D341Med (cell line): ENCODE results near the gene MTUS2.
"Not testable (repeated sequence)": the region's sequence is repeated elsewhere in the genome, so short reads cannot be mapped to it uniquely, and the experiment has no call there.

Source experiments
- DNase-seq: peaks from one replicate; pipeline ENCODE4 v3.0.0; 2012; ENCODE audit warnings: low spot score

The MTUS2 gene

DNA sequence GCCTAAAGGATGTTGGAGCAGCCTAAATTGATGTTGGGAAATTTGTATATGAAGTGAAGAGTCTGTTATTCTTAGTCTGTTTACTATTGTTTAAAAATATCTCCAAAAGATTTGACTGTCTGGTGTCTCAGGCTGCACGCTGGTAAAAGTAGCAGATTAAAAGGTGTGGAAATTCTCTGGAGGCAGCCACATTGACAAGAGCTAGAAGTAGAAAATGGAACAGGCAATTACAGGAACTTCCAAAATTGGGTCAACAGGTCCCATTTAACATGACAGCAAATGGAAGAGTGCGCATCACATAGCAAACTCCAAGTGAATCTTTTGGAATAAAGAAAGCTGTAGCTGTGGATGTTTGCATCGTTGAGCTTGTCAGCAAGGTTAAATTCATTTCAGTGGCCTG, 138.3 kb downstream of the MTUS2 start:
- no peak for DNase-seq

DNA sequence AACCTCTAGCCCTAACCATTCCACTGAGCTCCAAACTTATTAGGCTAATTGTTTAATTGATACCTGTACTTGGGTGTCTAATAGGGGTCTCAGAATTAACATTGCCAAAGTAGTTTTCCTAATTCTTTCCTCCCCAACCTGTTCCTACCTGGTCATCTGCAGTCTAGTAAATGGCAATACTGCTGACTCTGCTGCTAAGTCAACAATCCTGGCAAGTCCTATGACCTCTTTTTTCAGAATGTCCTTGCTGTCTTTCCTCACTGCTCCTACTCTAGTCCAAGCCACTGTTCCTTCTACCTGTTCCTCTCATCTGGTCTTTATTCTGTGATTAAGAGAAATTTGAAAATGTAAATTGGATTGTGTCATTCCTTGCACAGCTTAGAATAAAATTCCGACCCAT, 143.9 kb downstream of the MTUS2 start:
- DNase-seq, result no peak

DNA sequence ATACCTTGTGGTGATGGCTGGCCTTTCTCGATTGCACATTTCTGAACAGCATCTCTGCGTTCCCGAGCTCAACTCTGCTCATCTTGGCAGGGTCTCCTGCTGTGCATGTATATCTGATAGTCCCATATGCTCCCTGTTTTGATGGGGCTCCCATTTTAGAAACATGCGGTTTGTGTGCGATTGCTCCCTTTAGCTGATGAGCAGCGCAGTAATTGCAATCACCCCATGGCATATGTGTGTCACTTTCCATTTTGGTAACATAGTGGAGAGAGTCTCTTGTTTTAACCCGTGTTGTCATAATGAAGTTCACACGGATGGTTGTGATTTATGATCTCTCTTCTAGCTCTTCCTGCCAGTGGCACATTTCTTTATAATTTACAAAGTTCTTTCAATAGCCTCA, 144.7 kb downstream of the MTUS2 start:
- no peak for DNase-seq

DNA sequence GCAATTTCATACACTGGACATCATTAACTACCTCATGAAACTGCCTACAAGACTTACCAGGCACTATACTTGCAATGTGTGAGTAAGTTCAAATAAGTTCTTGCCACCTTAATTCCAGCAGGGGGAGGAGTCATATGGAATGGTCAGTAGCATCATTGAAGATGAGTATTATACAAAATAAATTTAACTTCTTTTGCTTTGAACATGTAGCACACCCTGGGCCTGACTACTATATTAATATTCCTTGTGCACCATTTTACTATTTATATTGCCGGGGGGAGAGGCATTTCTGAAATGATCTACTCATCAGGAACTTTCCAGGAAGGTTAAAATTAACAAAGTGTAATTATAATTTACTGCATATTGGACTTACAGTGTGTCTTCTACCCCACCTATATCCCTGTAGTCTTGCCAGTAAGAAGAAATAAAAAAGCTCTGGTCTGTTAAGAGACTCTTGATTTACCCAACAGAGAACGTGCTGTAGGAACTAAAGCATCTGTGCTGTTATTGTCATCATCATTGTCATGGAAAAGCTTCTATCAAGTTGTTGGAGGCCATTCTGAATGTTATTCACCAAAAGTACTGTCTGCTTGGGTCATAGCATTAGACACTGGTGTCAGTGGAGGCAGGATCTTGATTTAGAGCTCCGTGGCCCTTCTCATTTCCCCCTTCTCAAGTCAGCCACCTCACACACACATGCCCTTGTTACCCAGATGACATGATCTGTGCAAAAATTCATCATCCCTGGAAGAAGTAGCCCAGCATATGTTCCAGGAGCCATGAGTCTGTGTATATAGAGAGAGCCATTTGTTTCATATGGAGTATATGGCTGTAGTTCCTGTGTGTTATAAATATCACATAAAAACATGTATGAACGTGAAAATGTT, 147.1 kb downstream of the MTUS2 start:
- DNase-seq, result no peak

DNA sequence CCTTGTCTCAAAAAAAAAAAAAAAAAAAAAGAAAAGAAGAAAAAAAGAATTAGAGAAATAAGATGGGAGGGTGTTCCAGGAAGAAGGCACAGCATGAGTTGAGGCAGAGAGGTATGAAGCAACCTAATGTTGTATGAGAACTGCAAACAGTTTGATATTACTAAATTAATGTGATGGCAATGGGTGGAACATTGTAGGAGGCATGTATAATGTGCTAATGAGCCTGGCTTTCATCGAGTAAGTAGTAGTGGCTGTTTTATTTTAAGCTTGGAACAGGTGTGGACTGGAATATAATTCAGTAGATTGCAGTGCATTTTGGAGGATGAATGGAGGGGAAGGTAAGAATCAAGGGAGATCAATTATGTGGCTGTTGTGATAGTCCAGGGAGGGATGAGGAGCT, 156.1 kb downstream of the MTUS2 start:
- DNase-seq, result no peak

DNA sequence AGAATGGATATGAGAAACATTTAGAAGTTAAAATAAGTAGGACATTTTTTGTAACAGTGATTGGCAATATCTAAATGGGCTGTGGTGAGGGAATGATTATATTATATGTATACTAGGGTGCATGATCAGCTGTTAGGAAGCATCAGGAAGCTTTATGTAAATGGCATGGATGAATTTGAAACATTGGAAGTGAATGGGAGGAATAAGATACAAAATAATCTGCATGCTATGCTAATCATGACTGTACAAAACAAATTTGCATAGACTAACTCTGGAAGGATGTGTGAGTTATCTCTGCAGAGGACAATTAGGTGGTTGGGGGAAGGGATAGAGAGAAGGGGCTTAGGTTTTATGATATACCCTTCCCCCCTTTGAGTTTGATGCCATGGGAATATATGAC, 156.5 kb downstream of the MTUS2 start:
- DNase-seq, result no peak

DNA sequence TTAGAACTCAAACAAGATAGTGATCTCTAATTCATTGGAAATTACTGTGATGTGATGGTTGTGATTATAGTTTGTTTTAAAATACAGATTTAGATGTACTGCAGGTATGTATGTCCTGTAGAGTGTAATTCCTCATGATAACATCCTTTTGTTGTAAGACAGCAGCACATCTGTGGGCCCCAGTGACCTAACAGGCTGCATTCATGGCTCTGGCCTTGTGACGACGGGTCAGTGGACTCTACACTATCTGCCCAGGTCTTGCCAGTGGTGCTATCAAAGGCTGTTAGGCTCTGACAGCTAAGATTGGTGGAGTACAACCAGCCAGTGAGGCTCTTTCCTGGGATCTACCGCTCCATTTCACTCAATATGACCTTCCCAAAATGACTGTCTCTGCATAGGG, 158.4 kb downstream of the MTUS2 start:
- DNase-seq, result no peak

GRCh38 chr13:28981530-28981929, 161.4 kb downstream of the MTUS2 start:
- DNase-seq, result no peak

DNA sequence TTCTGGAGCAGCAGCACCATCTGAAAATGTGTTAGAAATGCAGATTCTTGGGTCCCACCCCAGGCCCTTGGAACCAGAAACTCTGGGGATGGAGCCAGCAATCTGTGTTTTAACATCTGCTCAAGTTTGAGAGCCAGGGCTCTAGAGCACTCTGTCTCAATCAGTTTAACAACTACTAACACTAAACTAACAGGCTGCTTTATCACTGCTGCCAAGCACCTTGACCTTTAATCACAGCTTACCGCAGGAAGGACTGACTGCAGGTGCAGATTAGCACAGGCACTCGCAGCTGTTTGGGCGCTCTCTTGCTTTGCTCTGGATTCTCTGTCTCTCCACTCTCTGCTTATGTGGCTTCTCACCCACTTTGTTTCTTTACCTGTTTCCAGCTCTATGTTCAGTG, 163.5 kb downstream of the MTUS2 start:
- DNase-seq, result no peak

- no peak for DNase-seq
These were observed 164.2 kb downstream of the MTUS2 start for GRCh38 chr13:28984326-28984725.

GRCh38 chr13:28984825-28985224, 164.7 kb downstream of the MTUS2 start:
- no peak for DNase-seq

DNA sequence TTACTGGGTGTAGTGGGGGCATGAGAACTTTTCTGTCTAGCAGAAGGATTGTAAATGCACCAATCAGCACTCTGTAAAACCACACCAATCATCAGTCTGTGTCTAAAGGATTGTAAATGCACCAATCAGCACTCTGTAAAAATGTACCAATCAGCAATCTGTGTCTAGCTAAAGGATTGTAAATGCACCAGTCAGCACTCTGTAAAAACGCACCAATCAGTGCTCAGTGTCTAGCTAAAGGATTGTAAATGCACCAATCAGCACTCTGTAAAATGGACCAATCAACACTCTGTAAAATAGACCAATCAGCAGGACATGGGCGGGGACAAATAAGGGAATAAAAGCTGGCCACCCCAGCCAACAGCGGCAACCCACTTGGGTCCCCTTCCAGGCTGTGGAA, 170.2 kb downstream of the MTUS2 start:
- DNase-seq, result not testable (repeated sequence)

DNA sequence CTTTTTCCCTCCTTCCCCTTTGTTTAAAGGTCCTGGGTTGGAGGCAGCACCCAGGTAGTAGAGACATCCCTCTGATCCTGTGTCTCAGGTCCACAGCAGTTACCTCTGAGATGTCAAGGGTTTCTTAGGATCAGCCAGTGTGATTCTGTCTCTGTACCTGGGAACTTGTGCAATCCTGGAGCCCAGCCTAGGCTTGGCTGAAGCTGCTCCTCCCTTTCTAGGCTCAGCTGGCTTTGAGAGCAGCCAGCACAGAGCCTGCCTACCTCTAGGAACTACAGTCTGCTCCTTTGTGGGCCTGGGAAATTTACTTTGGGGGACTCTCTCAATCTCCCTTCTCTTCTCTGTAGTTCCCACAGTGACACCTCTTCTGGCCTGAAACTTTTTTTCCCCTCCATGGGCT, 171.6 kb downstream of the MTUS2 start:
- no peak for DNase-seq

DNA sequence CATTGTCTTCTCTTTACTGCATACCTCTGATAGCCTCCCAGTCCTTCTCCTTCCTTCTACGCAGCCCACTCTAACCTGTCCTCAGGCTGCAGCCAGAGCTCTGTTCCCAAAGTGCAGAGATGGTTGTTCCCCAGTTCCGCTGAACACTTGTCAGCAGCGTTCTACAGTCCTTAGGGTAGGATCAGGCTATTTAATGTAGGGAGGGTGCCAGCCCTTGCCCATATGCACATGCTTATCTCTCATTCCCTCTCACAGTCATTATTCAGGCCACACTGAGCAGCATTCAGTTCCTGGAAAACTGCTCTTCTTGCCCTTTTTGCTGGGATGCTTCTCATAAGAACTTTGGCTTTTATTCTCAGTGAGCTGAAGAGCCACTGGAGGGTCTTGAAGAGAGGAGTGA, 180.7 kb downstream of the MTUS2 start:
- no peak for DNase-seq

DNA sequence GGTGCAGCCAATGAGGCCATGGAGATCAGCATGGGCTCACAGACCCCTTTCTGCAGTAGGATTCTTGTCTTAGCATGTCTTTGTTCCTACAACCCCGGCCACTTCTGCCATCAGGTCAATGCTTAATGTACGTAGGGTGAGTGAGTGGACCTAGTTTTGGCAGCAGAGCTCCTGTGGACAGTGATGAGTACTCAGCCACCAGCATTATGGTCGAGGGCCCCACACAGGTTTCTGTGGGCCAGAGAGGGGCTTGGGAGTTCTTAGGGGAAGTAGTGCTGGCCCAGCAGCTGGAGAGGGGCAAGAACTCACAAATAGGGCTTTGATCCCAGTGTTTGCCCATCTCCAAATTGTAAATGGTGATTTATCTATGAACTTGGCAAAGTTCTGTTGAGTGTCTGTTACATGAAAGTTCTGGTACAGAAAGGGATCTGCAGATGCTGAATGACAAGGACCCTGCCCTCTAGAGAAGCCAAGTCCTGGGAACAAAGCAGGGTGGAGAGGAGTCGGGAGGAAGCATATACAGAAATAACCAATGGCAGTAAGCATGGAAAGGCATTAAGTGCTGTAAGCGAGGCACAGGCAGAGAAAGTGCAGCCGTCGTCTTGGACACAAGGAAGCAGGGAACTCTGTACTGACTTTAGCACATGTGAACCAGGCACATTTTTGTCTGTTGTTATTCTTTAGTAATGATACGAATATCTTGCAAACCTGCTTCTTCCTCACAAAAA, 185.1 kb downstream of the MTUS2 start:
- no peak for DNase-seq

DNA sequence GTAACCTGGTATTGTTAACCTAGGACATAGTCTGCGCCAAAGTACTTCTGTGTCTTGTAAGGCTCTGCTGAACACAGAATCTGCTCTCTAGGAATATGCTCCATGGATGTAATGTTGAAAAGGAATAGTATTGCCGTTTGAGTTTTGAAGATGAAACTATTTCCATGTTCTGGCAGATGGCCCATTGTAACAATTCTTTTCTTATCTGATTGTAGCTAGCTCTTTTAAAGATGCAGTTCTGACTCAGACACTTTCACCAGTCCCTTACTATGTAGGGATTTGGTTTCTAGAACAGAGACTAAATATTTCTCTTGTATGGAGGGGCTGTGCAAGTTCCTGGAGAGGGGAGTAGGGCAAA, 185.6 kb downstream of the MTUS2 start:
- DNase-seq, result no peak

DNA sequence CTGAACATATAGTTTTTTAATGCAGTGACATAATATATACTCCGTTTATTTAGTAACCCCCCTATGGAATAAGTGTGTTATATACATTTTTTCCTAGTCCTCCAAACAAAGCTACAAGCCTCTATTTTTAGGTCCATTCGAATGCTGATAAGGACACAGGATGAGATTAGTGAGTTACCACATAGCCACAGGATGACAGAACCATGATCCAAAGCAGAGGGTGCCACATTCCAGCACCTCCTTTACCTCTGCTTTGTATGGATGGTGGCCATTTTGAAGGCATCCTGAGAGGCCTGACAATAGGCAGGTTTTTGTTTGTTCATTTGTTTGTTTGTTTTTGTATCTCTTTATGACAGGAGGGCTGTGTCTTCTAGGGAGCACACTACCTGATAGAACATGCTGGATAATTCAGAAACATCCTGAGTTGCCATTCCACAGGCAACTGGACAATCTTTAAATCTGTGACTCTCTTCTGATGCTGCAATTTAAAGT, 186.3 kb downstream of the MTUS2 start:
- no peak for DNase-seq

- no peak for DNase-seq
These were observed 188.2 kb downstream of the MTUS2 start for GRCh38 chr13:29008296-29008695.

DNA sequence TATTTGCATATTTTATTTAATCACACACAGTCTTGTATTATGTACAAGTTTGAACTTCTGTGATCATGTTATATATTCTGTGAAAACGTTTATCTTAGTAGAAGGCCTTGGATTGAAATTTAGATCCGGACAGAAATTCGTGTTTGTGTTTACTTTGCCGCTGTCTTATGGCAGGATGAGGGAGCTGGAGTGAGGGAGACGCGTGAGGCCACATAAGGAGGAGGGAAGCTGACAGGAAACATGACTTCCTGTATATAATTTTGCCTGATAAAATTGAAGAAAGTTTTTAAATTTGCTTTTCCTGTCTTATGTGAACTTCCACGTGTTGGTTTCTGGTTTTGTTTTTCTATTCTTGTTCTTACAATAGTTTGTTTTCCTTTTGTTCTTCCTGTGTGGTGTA, 200.2 kb downstream of the MTUS2 start:
- DNase-seq, result no peak

- no peak for DNase-seq
These were observed 201.2 kb downstream of the MTUS2 start for GRCh38 chr13:29021311-29021710.

GRCh38 chr13:29021717-29022116, 201.6 kb downstream of the MTUS2 start:
- DNase-seq, result no peak

DNA sequence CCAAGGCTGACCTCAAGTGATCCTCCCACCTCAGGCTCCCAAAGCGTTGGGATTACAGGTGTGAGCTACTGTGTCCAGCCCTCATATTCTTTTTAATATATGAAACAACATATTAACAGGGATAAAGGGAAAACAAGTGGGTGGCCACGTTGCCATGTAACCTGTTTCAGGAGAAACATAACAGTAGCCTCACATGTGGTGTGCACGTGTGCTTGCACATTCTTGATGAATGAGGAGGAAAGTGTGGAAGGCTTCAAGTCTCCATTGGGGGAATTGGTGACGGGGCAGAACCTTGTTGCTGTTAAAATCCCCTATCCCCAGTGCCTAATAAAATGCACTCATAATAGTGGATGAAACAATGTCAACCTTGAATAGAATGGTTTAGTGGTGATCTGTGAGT, 202.3 kb downstream of the MTUS2 start:
- no peak for DNase-seq

GRCh38 chr13:29022968-29023367, 202.8 kb downstream of the MTUS2 start:
- DNase-seq, result no peak

DNA sequence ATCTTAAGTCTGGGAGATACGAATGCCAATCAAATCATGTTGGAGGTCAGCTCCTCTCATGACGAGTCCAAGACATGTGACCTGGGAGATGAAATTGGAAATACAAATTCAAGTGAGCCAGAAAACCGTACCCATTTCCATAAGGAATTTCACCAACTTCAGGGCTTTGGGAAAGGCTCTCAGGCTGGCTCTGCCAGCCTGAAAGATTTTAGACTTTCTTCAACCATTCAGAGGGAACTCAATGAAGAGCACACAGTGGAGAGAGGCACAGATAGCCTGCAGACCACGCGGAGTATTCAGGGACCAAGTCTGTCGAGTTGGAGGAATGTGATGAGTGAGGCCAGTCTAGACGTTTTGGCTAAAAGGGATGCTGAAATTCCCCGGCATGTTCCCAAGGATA, 204.6 kb downstream of the MTUS2 start:
- DNase-seq, result no peak
